HG02981 (cell line): ENCODE data around the gene SLC22A13.

Experiments used
- ATAC-seq: cut with Tn5 transposase; IDR thresholded peaks from one replicate; pipeline ENCODE4 v1.9.1; 2021; ENCODE audit warnings: mild to moderate bottlenecking, moderate library complexity; ENCODE audit not compliant: unreplicated experiment

The SLC22A13 gene

DNA sequence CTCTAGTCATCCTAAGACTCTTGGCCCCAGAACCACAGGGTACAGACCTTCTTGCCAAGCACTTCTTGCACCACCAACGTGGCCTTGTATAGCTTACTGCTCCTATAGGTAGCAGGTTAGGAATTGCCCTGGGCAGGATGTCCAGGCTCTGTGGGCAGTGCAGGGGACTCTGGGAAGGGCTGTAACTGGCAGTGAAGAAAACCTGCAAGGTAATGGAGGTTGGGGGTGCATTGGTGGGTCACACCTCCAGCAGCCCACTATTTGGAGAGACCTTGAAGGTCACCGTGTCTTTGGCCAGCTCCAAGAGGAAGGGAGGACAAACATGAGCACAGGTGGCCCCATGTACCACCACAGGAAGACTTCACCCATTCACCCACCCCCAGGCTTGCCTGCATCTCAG lies 59.6 kb downstream of the SLC22A13 start:
- ATAC-seq, result no peak

DNA sequence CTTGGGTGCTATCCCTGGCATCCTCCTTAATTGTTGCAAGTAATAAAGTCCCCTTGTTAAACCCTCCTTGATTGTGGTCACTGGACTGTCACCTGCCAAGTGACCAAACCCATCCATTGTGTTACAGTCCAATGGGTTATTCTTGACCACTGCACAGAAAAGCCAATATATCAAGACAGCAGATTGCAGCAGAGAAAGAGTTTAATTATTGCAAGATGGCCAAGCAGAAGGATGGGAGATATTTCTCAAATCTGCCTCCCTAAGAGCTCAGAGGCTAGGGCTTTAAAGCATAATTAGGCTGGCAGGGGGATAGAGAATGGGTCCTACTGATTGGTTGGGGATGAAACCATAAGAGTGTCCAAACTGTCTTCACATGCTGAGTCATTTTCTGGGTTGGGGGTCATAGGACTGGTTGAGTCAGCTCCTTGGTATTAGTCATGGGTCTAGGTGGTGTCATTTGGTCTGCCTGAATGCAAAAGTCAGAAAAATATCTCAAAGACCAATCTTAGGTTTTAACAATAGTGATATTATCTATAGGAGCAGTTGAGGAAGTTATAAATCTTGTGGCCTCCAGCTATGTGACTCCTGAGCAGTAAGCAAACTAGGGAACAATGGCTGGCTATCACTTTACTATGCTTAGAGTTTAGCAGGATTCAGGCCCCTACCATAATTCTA lies 61.9 kb downstream of the SLC22A13 start:
- no peak for ATAC-seq
